Activated T-cell treated with anti-CD3 and anti-CD28 coated beads, Interleukin-2, amount 50 U/mL, for 4 hours (primary cell): Measurements from ENCODE around the gene ACSM2B. TPM values are rescaled to one million over a fixed set of nuclear protein-coding genes. Genes with fewer than 3 reads are reported as not detected.
A peak's percentile ranks its signal among the peaks of the same experiment; 100 is the strongest.
"Not testable (repeated sequence)": the region's sequence is repeated elsewhere in the genome, so short reads cannot be mapped to it uniquely, and the experiment has no call there.

Experiments used
- ATAC-seq, 2 donors: fragments of 200-7000 bp; cut with Tn5 transposase; one replicate each; pipeline ENCODE4 v1.10.0; 2021
- DNase-seq: peaks from one replicate; pipeline ENCODE4 v3.0.0-alpha.2; 2020
- H3K27me3 Mint-ChIP-seq: one replicate; pipeline ENCODE4 v1.8.0; 2021; ENCODE audit warnings: low read depth, mixed read lengths
- H3K36me3 Mint-ChIP-seq: one replicate; pipeline ENCODE4 v1.8.0; 2022; ENCODE audit warnings: mixed read lengths; ENCODE audit not compliant: insufficient read depth
- H3K4me1 Mint-ChIP-seq: one replicate; pipeline ENCODE4 v1.8.0; 2021; ENCODE audit warnings: low read depth, mixed read lengths
- H3K4me3 Mint-ChIP-seq: one replicate; pipeline ENCODE4 v1.8.0; 2021; ENCODE audit warnings: mild to moderate bottlenecking, moderate library complexity, mixed read lengths
- H3K9me3 Mint-ChIP-seq: one replicate; pipeline ENCODE4 v1.8.0; 2021; ENCODE audit warnings: mixed read lengths
- total RNA-seq, 3 donors: library from RNA; stranded (reverse); gene quantifications; one replicate each; pipeline ENCODE4 v1.2.1, GENCODE V29; 2021

Gene ACSM2B
- total RNA-seq, 3 donors from 2014 or later: 0.22 TPM; not detected in 2

GRCh38 chr16:20578091-20578490 is 1.9 kb upstream of the ACSM2B start:
- ATAC-seq, H3K9me3 Mint-ChIP-seq, H3K27me3 Mint-ChIP-seq, H3K36me3 Mint-ChIP-seq, H3K4me1 Mint-ChIP-seq, DNase-seq, H3K4me3 Mint-ChIP-seq: not testable (repeated sequence)

GRCh38 chr16:20569117-20569651 is 7.0 kb downstream of the ACSM2B start:
- not testable (repeated sequence) for H3K36me3 Mint-ChIP-seq, H3K4me1 Mint-ChIP-seq, ATAC-seq, H3K27me3 Mint-ChIP-seq, DNase-seq, H3K9me3 Mint-ChIP-seq, H3K4me3 Mint-ChIP-seq

GRCh38 chr16:20568404-20568803 is 7.8 kb downstream of the ACSM2B start:
- Mint-ChIP-seq H3K4me1 (no peaks in the 10 kb centered on the region), H3K27me3 (peaks cover 2% of the 10 kb centered on the region), H3K9me3 (no peaks in the 10 kb centered on the region), H3K4me3 (no peak overlapping the region), H3K36me3 (no peaks in the 10 kb centered on the region)
- DNase-seq: no peak
- no peak for ATAC-seq

GRCh38 chr16:20566864-20567263 is 9.3 kb downstream of the ACSM2B start:
- Mint-ChIP-seq H3K9me3 (peaks cover 4% of the 10 kb centered on the region), H3K36me3 (no peaks in the 10 kb centered on the region), H3K4me1 (no peaks in the 10 kb centered on the region), H3K27me3 (peaks cover 2% of the 10 kb centered on the region), H3K4me3 (no peak overlapping the region)
- no peak for ATAC-seq
- DNase-seq: no peak

- not testable (repeated sequence) for H3K9me3 Mint-ChIP-seq, ATAC-seq, DNase-seq, H3K4me1 Mint-ChIP-seq, H3K4me3 Mint-ChIP-seq, H3K27me3 Mint-ChIP-seq, H3K36me3 Mint-ChIP-seq
Observed at GRCh38 chr16:20565334-20565733, 10.8 kb downstream of the ACSM2B start.

DNA sequence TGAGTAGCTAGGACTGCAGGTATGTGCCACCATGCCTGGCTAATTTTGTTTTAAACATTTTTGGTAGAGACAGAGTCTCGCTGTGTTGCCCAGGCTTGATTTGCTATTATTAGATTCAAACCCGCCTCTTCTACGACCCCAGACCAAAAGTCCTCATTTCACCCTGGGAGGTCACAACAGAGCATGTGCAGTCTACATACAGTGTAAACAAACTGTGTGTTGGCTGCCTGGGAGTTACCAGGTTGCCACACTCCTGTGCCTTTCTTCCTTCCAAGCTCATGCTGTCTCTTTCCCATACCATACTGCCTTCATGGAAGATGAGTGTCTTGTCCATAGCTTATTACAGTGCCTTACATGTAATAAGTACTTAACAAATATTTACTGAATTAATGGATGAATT is 11.9 kb downstream of the ACSM2B start:
- H3K4me3 Mint-ChIP-seq, H3K36me3 Mint-ChIP-seq: not testable (repeated sequence)

GRCh38 chr16:20555628-20556027 is 20.5 kb downstream of the ACSM2B start:
- H3K36me3 Mint-ChIP-seq, H3K27me3 Mint-ChIP-seq, ATAC-seq, H3K4me3 Mint-ChIP-seq, DNase-seq, H3K9me3 Mint-ChIP-seq, H3K4me1 Mint-ChIP-seq: not testable (repeated sequence)

More for the DNA sequence above, 11.9 kb downstream of the ACSM2B start:
- not testable (repeated sequence) for DNase-seq, H3K9me3 Mint-ChIP-seq, H3K4me1 Mint-ChIP-seq, H3K27me3 Mint-ChIP-seq, ATAC-seq

DNA sequence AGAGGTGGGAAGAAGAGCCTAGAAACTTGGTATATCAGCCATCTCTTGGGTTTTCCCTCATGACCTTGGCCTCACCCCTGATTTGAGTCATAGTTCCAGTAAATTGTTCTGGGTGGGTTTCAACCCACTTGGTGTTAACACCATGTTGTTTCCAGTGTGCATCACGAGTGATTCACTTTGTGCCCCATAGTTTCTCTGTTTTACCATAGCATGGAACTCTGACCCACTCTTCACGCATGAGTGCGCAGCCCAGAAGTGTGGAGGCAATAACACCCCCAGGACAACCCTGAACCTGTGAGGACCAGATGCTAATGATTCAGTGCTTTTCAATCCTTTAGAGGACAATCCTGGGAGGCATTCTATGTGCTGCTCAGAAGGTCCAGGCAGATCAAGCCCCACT is 21.5 kb downstream of the ACSM2B start:
- not testable (repeated sequence) for H3K36me3 Mint-ChIP-seq, H3K4me3 Mint-ChIP-seq, H3K4me1 Mint-ChIP-seq, DNase-seq, H3K27me3 Mint-ChIP-seq, H3K9me3 Mint-ChIP-seq
- ATAC-seq: peak; percentile 58 to 65

DNA sequence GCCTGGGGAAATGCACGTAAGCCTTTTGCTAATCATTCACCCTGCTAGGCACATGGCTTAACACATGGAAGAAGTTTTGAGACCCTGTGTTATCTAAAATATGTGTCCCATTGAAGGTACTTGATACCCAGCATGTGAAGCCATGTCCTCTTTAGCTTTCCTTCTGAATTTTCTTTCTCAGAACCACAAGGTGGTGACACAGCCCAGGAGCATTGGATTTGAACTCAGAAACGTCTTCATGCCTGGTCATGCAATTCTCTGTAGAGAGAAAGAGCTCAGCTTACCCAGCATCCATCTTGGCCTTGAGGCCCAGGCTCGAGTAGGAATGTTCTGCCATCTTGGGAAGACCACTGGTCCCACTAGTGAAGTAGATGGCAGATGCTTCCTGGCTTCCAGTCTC is 22.7 kb downstream of the ACSM2B start:
- H3K27me3 Mint-ChIP-seq, H3K4me3 Mint-ChIP-seq, ATAC-seq, H3K9me3 Mint-ChIP-seq, H3K36me3 Mint-ChIP-seq, H3K4me1 Mint-ChIP-seq, DNase-seq: not testable (repeated sequence)

DNA sequence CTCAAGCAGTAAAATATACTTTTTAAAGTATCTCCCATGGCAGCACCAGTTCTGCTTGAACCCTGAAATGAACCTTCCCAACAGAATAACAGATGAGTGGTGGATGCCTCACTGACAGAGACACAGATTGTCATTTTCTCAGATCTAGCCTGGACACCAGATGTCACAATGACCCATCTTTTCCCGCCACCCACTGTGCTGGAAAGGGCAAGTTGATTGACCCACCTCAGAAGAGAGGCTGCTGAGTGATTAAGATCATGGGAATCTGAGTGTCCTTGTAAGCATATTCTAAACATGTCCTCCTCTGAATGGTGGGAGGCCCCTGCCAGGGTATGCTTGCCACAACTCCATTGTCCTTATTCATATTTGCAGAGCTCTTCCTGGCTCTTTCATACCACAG is 29.2 kb downstream of the ACSM2B start:
- ATAC-seq, H3K4me3 Mint-ChIP-seq, H3K36me3 Mint-ChIP-seq, H3K9me3 Mint-ChIP-seq, H3K4me1 Mint-ChIP-seq, DNase-seq: not testable (repeated sequence)
- peaks cover 13% of the 10 kb centered on the region for H3K27me3 Mint-ChIP-seq

DNA sequence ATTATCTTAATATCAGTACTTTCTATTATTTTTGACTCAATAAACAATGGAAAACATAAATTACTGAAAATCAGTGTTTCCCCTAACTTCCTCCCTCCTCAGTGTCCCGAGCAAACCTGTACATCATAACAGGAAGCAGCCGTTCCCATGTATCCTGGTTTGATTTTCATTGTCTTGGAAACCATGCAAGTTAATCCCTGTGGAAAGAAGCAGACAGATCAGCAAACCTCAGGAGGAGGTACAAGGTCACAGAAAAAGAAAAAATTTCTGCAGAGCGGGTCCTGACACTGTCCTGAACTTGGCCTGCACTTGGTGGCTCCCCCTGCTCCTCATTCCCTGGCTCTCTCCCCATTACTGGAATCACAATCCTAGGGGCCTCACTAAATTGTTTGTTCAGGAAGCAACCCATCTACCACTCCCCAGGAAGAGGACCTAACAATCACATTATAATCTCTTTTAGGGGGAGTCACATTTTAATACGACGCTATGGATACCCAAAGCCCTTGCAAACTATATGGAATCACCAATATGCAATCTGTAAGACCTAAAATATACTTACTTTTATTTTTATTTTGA is 29.8 kb downstream of the ACSM2B start:
- not testable (repeated sequence) for ATAC-seq, H3K9me3 Mint-ChIP-seq, H3K4me3 Mint-ChIP-seq, H3K36me3 Mint-ChIP-seq, DNase-seq, H3K4me1 Mint-ChIP-seq
- peaks cover 13% of the 10 kb centered on the region for H3K27me3 Mint-ChIP-seq

GRCh38 chr16:20540603-20541316 is 35.4 kb downstream of the ACSM2B start:
- H3K4me1 Mint-ChIP-seq, H3K9me3 Mint-ChIP-seq, DNase-seq, H3K4me3 Mint-ChIP-seq, H3K27me3 Mint-ChIP-seq, H3K36me3 Mint-ChIP-seq, ATAC-seq: not testable (repeated sequence)

DNA sequence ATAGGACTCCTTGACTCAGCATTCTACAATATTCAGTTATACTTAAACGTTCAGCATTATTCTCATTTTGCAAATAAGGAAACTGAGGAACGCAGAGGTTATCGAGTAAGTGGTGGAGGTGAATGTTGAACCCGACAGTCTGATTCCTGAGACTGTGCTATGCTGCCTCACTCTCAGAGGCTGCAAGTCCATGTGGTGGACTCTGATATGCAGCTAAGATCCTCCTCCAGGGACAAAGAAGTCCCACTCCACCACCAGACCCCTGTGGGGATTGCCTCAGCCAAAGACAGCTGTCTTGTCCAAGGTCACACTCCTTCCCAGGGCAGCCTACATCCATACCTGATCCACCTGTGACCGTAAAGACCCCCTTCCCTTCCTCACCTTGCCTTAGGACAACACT is 37.5 kb downstream of the ACSM2B start:
- H3K9me3 Mint-ChIP-seq: no peaks in the 10 kb centered on the region
- H3K36me3 Mint-ChIP-seq: no peaks in the 10 kb centered on the region
- no peaks in the 10 kb centered on the region for H3K4me1 Mint-ChIP-seq
- no peak overlapping the region for H3K4me3 Mint-ChIP-seq
- ATAC-seq (no peak), DNase-seq (no peak)
- peaks cover 2% of the 10 kb centered on the region for H3K27me3 Mint-ChIP-seq

- ATAC-seq (no peak), DNase-seq (no peak)
- Mint-ChIP-seq H3K36me3 (no peaks in the 10 kb centered on the region), H3K4me1 (no peaks in the 10 kb centered on the region), H3K27me3 (peaks cover 2% of the 10 kb centered on the region), H3K9me3 (no peaks in the 10 kb centered on the region), H3K4me3 (no peak overlapping the region)
Observed at GRCh38 chr16:20538181-20538580, 38.0 kb downstream of the ACSM2B start.

- not testable (repeated sequence) for H3K27me3 Mint-ChIP-seq
Observed at GRCh38 chr16:20536669-20537068, 39.5 kb downstream of the ACSM2B start.

More at GRCh38 chr16:20536669-20537068, 39.5 kb downstream of the ACSM2B start:
- not testable (repeated sequence) for ATAC-seq, H3K9me3 Mint-ChIP-seq, H3K4me3 Mint-ChIP-seq, H3K36me3 Mint-ChIP-seq, H3K4me1 Mint-ChIP-seq, DNase-seq
